Stimulated activated naive B cell treated with anti-CD40 and anti-IgM and Interleukin-4, amounts not matched to agents 10 μg/mL and 1 μg/mL and 100 μg/mL, for 72 hours (primary cell): ENCODE measurements around the gene FZR1.

Experiments
- ATAC-seq, 2 donors: fragments of 150-1000 bp; cut with Tn5 transposase; replicated peaks; 2 replicates each; pipeline ENCODE4 v1.10.0; 2021; ENCODE audit warnings: moderate library complexity in 1 of 2
- DNase-seq: peaks from one replicate; pipeline ENCODE4 v3.0.0; 2021
- H3K27ac Mint-ChIP-seq: one replicate; pipeline ENCODE4 v1.8.0; 2022; ENCODE audit warnings: mild to moderate bottlenecking, mixed read lengths
- H3K27me3 Mint-ChIP-seq, 2 donors: one replicate each; pipeline ENCODE4 v1.8.0; 2022; ENCODE audit warnings: mixed read lengths in 2 of 2
- H3K36me3 Mint-ChIP-seq, 2 donors: one replicate each; pipeline ENCODE4 v1.8.0; 2022; ENCODE audit warnings: mixed read lengths in 2 of 2, mild to moderate bottlenecking in 1 of 2
- H3K4me1 Mint-ChIP-seq, 2 donors: one replicate each; pipeline ENCODE4 v1.8.0; 2022; ENCODE audit warnings: mixed read lengths in 2 of 2, mild to moderate bottlenecking in 1 of 2
- H3K4me3 Mint-ChIP-seq, 2 donors: one replicate each; pipeline ENCODE4 v1.8.0; 2022; ENCODE audit warnings: mild to moderate bottlenecking in 2 of 2, mixed read lengths in 2 of 2, moderate library complexity in 1 of 2
- H3K9me3 Mint-ChIP-seq, 2 donors: one replicate each; pipeline ENCODE4 v1.8.0; 2022; ENCODE audit warnings: mixed read lengths in 2 of 2, mild to moderate bottlenecking in 1 of 2

The FZR1 gene

DNA sequence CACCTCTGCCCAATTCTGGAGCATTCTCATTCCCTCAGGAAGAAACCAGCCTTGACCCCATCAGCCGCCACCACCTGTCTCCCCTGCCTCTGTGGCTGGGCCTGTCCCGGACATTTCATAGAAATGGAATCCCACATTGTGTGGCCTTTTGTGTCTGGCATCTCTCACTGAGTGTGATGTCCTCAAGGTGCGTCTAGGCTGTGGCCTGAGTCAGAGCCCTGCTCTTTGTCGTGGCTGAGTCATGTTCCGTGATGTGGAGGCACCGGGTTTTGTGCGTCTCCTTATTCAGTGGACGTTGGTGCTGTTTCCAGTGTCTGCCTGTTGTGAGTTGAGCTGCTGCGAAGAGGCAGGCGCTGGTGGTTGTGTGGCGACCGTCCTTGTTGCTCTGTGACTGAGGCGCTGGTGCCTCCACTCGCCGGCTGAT lies 3.5 kb downstream of the FZR1 start:
- H3K27ac Mint-ChIP-seq, result peak overlapping the region; percentile 63
- no peak for ATAC-seq
- H3K4me1 Mint-ChIP-seq, result peaks cover 44 to 69% of the 10 kb centered on the region in 2 donors
- DNase-seq, result no peak
- H3K4me3 Mint-ChIP-seq, result peak overlapping the region in 1 of 2 donors; percentile 39
- H3K36me3 Mint-ChIP-seq, result peaks cover 23% of the 10 kb centered on the region in 2 donors
- no peaks in the 10 kb centered on the region for H3K9me3 Mint-ChIP-seq
- no peaks in the 10 kb centered on the region for H3K27me3 Mint-ChIP-seq

DNA sequence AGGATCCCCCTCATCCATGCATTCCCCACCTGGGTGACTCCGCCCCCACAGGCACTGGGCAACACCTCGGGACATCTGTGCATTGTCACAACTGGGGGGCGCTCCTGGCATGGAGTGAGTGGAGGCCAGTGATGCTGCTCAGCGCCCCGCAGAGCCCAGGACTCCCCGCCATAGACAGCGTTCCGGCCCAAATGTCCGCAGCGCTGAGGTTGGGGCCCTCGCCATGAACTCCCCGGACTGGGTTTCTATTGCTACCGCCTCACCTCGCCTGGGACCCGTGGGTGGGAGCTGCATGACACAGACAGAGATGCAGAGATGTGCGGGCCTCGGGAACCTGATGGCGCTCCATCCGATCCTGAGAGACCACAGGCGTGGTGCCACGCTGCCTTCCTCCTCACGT lies 4.6 kb downstream of the FZR1 start:
- no peak overlapping the region for H3K4me3 Mint-ChIP-seq
- no peak for DNase-seq
- H3K27ac Mint-ChIP-seq, result no peak overlapping the region
- no peak for ATAC-seq
- H3K9me3 Mint-ChIP-seq, result no peaks in the 10 kb centered on the region
- H3K27me3 Mint-ChIP-seq, result no peaks in the 10 kb centered on the region
- H3K36me3 Mint-ChIP-seq, result peaks cover 23% of the 10 kb centered on the region in 2 donors
- peaks cover 43 to 76% of the 10 kb centered on the region in 2 donors for H3K4me1 Mint-ChIP-seq

- peaks cover 21 to 24% of the 10 kb centered on the region in 2 donors for H3K36me3 Mint-ChIP-seq
- no peak overlapping the region for H3K27ac Mint-ChIP-seq
- ATAC-seq, result no peak
- H3K27me3 Mint-ChIP-seq, result no peaks in the 10 kb centered on the region
- no peak for DNase-seq
- H3K4me1 Mint-ChIP-seq, result peaks cover 49 to 84% of the 10 kb centered on the region in 2 donors
- no peaks in the 10 kb centered on the region for H3K9me3 Mint-ChIP-seq
- no peak overlapping the region for H3K4me3 Mint-ChIP-seq
Measured at GRCh38 chr19:3511506-3512251, 5.6 kb downstream of the FZR1 start.

DNA sequence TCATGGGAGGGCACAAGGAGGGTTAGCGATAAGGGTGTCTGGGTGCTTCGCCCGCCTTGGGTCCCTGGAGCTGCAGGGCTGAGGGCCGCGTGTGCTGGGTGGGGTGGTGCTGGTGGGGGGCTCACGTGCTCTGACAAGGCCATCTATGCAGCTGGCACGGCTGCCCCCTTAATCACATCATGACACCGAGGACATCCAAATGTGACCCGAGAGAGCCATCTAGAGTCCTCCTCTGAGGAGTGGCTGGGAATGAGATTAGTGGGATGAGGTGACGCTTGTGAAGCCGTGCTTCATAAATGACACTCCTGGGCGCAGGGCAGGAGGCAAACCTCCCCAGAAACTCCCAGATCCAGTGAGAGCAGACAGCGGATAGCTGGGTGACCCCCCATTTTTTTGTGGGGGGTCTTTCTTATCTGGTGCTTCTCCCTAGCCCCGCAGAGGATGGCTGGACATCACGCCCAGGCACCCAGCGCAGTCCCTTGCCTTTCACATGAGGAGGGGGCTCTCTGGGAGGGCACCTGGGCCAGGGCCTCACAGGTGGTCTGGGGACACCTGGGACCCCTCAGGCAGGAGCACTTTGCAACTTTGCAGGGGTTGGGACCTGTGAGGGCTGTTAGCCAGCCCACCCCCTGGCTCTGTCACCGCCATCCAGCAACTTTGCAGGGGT lies 6.6 kb downstream of the FZR1 start:
- no peak overlapping the region for H3K4me3 Mint-ChIP-seq
- DNase-seq, result no peak
- no peak overlapping the region for H3K27ac Mint-ChIP-seq
- no peaks in the 10 kb centered on the region for H3K27me3 Mint-ChIP-seq
- peaks cover 45 to 81% of the 10 kb centered on the region in 2 donors for H3K4me1 Mint-ChIP-seq
- H3K36me3 Mint-ChIP-seq, result peaks cover 20 to 24% of the 10 kb centered on the region in 2 donors
- H3K9me3 Mint-ChIP-seq, result peaks cover 0 to 2% of the 10 kb centered on the region in 2 donors
- no peak for ATAC-seq

DNA sequence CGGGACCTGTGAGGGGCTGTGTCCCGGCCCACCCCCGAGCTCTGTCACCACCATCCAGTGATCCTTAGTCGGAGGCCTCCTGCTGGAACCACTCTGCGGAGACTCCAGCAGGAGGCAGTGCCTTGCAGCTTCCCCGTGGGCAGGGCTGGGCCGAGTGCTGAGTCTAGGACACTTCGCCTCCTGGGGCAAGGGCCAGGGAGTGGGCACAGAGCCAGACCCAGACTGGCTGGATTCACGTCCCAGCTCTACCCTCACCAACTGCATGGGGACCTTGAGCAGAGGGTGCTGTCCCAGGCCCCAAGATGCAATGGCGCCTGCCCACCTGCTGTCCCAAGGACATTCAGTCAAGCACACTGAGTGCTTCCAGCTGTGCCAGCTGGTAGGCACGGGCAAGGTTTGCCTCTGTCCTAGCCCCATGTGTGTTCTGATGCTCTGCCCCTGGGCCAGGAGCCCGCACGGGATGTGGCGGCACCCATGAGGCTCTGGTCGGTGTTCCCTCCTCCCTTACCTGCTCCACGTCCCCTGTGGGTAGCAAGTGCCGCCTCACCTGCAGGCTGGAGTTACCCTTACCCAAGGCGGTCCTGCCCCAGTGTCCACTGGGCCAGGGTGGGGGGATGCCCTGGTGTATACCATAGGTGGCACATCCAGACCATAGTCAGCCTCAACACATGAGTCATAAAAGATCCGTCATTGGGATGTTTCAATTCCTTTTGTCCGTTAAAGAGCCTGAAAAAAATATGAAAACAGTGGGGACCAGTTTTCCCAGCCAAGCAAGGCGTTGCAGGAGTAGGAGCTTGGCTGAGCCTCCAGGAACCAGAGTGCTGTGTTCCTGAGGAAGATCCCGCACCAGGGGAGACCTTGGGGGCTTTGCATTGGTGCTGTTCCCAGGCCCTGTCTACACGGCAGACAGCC lies 7.4 kb downstream of the FZR1 start:
- Mint-ChIP-seq H3K27ac (peak overlapping the region; percentile 9), H3K36me3 (peaks cover 20 to 24% of the 10 kb centered on the region in 2 donors), H3K4me1 (peaks cover 43 to 76% of the 10 kb centered on the region in 2 donors), H3K27me3 (no peaks in the 10 kb centered on the region), H3K4me3 (peak overlapping the region in 1 of 2 donors; percentile 19), H3K9me3 (peaks cover 0 to 2% of the 10 kb centered on the region in 2 donors)
- DNase-seq, result no peak
- ATAC-seq, result no peak

DNA sequence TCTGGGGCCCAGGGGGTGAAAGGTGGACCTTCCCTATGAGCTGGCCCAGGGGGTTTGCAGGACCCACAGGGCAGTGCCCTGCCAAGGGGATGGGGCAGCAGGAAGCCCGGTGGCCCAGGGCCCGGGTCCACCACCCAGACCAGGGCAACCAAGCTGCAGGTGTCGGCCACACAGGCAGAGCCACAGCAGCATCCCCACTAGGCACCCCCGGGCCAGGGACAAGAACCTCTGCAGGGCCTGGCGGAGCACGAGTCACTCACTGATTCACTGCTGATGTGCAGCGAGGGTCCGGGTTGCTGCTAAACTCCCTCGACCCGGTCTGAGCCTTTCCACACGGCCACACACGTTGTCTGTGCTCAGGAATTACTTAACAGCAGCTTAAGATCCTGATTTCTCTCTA lies 8.8 kb downstream of the FZR1 start:
- Mint-ChIP-seq H3K27ac (no peak overlapping the region), H3K4me3 (no peak overlapping the region), H3K36me3 (peaks cover 14 to 18% of the 10 kb centered on the region in 2 donors), H3K4me1 (peaks cover 40 to 66% of the 10 kb centered on the region in 2 donors), H3K9me3 (peaks cover 0 to 2% of the 10 kb centered on the region in 2 donors), H3K27me3 (no peaks in the 10 kb centered on the region)
- ATAC-seq (no peak), DNase-seq (no peak)

GRCh38 chr19:3515891-3516422 lies 9.8 kb downstream of the FZR1 start:
- Mint-ChIP-seq H3K27ac (peak overlapping the region; percentile 96), H3K36me3 (peaks cover 12 to 14% of the 10 kb centered on the region in 2 donors), H3K27me3 (no peaks in the 10 kb centered on the region), H3K4me1 (peaks cover 41 to 65% of the 10 kb centered on the region in 2 donors), H3K9me3 (peaks cover 0 to 2% of the 10 kb centered on the region in 2 donors), H3K4me3 (peak overlapping the region in 1 of 2 donors; percentile 22)
- DNase-seq (no peak), ATAC-seq (peak in 1 of 2 donors; percentile 15)

DNA sequence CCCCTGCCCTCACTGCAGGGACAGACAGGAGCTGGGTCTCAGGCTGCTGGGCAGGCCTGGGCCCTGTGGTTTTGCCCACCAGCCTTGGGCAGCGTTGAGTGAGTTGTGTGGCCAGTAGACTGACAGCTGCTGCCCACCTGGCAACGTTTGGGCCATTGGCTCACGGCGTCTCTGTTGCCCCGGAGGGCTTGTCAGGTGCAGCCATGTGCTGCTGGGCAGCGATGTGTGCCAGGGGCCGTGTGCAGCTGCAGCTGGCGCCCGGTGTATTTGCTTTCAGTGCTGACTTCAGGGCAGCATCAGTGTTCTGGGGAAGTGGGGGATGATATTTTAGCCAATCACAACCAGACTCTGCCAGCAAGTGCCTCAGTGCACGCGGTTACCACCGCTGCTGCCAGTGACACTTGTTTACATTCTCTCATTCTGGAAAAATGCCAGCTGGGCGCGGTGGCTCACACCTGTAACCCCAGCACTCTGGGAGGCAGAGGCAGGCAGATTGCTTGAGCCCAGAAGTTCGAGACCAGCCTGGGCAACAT lies 10.6 kb downstream of the FZR1 start:
- Mint-ChIP-seq H3K9me3 (peaks cover 0 to 2% of the 10 kb centered on the region in 2 donors), H3K36me3 (peaks cover 14 to 16% of the 10 kb centered on the region in 2 donors), H3K27ac (peak overlapping the region; percentile 96), H3K4me3 (peak overlapping the region; percentile 55 to 63), H3K4me1 (peaks cover 44 to 63% of the 10 kb centered on the region in 2 donors), H3K27me3 (no peaks in the 10 kb centered on the region)
- peak; percentile 94 to 98 for ATAC-seq
- DNase-seq, result peak; percentile 73

- Mint-ChIP-seq H3K9me3 (peaks cover 0 to 2% of the 10 kb centered on the region in 2 donors), H3K4me3 (no peak overlapping the region), H3K27me3 (no peaks in the 10 kb centered on the region), H3K4me1 (peaks cover 40 to 59% of the 10 kb centered on the region in 2 donors), H3K27ac (no peak overlapping the region), H3K36me3 (peaks cover 17 to 20% of the 10 kb centered on the region in 2 donors)
- ATAC-seq (no peak), DNase-seq (no peak)
Measured at GRCh38 chr19:3517638-3518037, 11.5 kb downstream of the FZR1 start.

GRCh38 chr19:3518255-3518654 lies 12.1 kb downstream of the FZR1 start:
- ATAC-seq, result no peak
- peaks cover 0 to 2% of the 10 kb centered on the region in 2 donors for H3K9me3 Mint-ChIP-seq
- H3K36me3 Mint-ChIP-seq, result peaks cover 17 to 20% of the 10 kb centered on the region in 2 donors
- no peak overlapping the region for H3K27ac Mint-ChIP-seq
- H3K27me3 Mint-ChIP-seq, result no peaks in the 10 kb centered on the region
- no peak overlapping the region for H3K4me3 Mint-ChIP-seq
- peaks cover 39 to 58% of the 10 kb centered on the region in 2 donors for H3K4me1 Mint-ChIP-seq
- no peak for DNase-seq

GRCh38 chr19:3518659-3519058 lies 12.5 kb downstream of the FZR1 start:
- Mint-ChIP-seq H3K9me3 (peaks cover 0 to 2% of the 10 kb centered on the region in 2 donors), H3K36me3 (peaks cover 21 to 24% of the 10 kb centered on the region in 2 donors), H3K27ac (no peak overlapping the region), H3K4me1 (peaks cover 39 to 55% of the 10 kb centered on the region in 2 donors), H3K4me3 (no peak overlapping the region), H3K27me3 (no peaks in the 10 kb centered on the region)
- ATAC-seq, result no peak
- DNase-seq, result no peak

- no peak for DNase-seq
Measured at GRCh38 chr19:3519126-3519525, 13.0 kb downstream of the FZR1 start.

More at GRCh38 chr19:3519126-3519525, 13.0 kb downstream of the FZR1 start:
- Mint-ChIP-seq H3K4me1 (peaks cover 35 to 50% of the 10 kb centered on the region in 2 donors), H3K4me3 (no peak overlapping the region), H3K36me3 (peaks cover 25 to 28% of the 10 kb centered on the region in 2 donors), H3K9me3 (peaks cover 0 to 2% of the 10 kb centered on the region in 2 donors), H3K27ac (no peak overlapping the region), H3K27me3 (no peaks in the 10 kb centered on the region)
- no peak for ATAC-seq
